Fibroblast of mammary gland (primary cell): ENCODE results near the gene IL15RA.

ENCODE experiments used
- DNase-seq: peaks from one replicate; pipeline ENCODE4 v3.0.0-alpha.2; 2010; ENCODE audit warnings: low read depth
- H3K4me3 ChIP-seq: 2 replicates; pipeline ENCODE4 v1.5.1; 2011; ENCODE audit warnings: low read depth, mild to moderate bottlenecking, low read length, moderate library complexity; ENCODE audit not compliant: control insufficient read depth
- TF ChIP-seq, protein P1 (sequence below): conservative IDR thresholded peaks from 2 replicates; pipeline ENCODE4 v1.5.1; 2011; ENCODE audit warnings: low read depth, low read length, inconsistent platforms; ENCODE audit not compliant: control insufficient read depth, insufficient read depth

The IL15RA gene

DNA sequence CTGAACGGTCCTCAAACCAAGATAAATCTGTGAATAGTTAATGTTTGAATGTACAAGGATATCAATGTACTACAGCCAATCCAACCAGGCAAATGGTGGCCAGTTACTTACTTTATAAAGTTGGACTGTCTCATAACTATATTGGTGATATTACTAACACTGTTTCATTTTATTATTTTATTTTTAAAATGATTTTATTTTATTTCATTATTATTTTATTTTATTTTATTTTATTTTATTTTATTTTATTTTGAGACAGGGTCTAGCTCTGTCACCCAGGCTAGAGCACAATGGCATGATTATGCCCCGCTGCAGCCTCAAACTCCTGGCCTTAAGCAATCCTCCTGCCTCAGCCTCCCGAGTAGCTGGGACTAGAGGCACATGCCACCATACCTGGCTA, 6.8 kb downstream of the IL15RA start:
- H3K4me3 ChIP-seq, result no peak overlapping the region
- DNase-seq, result no peak
- TF ChIP-seq, protein P1, sequence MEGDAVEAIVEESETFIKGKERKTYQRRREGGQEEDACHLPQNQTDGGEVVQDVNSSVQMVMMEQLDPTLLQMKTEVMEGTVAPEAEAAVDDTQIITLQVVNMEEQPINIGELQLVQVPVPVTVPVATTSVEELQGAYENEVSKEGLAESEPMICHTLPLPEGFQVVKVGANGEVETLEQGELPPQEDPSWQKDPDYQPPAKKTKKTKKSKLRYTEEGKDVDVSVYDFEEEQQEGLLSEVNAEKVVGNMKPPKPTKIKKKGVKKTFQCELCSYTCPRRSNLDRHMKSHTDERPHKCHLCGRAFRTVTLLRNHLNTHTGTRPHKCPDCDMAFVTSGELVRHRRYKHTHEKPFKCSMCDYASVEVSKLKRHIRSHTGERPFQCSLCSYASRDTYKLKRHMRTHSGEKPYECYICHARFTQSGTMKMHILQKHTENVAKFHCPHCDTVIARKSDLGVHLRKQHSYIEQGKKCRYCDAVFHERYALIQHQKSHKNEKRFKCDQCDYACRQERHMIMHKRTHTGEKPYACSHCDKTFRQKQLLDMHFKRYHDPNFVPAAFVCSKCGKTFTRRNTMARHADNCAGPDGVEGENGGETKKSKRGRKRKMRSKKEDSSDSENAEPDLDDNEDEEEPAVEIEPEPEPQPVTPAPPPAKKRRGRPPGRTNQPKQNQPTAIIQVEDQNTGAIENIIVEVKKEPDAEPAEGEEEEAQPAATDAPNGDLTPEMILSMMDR, result no peak

DNA sequence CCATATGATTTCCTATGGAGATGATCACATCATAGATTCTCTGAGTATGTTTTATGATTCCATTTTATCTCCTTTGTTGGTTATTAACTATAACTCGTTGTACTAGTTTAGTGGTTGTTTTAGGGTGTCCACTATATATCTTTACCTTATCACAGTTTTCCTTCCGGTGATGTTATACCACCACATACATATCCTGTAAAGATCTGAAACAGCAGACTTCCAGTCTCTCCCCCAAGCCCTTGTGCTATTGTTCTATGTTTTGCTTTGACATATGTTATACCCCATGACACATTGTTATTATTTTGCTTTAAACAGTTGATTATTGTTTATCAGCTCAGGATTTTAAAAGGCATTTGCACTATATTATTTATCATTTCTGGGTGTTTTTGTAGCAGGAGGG, 7.3 kb downstream of the IL15RA start:
- no peak overlapping the region for H3K4me3 ChIP-seq
- DNase-seq, result no peak
- TF ChIP-seq, protein P1, result no peak

DNA sequence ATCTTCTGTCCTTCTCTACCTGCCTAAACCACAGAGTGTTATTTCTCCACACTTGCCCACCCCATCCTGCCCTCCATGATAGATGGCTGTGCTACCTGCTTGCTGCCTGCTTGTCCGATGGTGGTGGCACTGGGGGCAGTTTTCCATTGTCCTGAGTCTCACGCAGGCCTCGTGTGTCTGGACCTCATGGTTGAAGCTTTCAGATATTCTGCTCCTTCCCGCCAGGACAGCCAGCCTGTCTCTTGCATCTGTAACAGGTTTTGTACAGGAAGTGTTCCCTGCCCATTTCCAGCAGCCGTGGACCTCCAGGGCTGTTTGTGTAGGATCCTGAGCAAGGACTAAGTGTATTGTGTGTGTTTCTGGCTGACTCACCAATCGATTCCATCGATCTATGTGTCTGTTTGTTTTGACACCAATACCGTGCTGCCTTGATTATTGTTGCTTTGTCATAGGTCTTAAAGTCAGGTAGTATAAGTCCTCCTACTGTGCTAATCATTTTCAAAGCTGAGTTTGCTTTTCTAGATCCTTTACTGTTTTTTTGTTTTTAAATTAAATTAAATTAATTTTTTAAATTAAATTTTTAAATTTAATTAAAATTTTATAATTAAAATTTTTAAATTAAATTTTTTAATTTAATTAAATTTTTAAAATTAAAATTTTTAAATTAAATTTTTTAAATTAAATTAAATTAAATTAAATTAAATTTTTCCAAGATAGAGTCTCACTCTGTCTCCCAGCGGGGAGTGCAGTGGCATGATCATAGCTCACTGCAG, 8.5 kb downstream of the IL15RA start:
- TF ChIP-seq, protein P1, result no peak
- H3K4me3 ChIP-seq, result no peak overlapping the region
- no peak for DNase-seq

DNA sequence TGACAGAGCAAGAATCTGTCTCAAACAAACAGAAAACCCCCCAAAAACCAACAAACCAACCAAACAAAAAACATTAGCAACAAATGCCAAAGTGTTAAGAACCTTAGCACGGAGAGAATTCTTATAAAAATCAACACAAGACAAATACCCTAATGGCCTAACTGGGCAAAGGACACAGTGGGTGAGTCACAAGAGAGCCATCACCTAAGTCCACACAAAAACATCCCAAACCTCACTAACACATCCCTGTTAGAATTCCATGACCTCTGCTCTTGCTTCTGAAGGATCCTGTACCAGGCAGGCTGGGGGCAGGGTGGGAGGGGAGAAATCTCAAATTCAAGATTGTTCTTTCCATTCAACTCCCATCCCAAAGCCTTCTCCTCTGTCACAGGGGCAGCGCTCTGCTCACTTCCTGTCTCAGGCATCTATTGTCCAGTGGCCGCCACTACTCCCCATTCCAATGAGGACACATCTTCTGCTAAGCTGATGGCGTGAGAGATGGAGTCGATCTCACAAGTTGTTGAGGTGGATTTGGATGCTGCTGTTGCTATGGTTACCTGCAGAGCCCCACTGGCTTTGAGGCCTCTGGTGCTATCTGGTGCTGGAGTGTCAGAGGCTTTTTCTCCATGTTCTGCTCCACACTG, 9.2 kb downstream of the IL15RA start:
- no peak for DNase-seq
- TF ChIP-seq, protein P1, result no peak
- no peak overlapping the region for H3K4me3 ChIP-seq

DNA sequence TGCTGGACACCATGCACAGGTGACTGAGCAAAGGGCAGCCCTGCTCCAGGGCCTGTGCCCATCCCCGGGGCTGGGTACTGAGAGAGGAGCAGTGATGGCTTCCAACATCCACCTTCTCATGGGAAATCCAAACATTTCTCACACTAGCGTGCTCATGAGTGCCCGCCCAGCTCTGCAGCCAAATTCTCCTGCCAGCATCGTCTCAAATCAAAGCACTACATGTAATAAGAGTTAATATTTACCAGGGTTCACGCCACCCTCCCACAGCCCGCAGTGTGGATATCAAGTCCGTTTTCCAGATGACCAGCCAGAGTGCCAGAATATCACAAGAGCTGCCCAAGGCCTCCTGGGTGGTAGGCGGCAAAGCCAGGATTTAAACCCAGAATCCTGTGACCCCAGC, 12.1 kb downstream of the IL15RA start:
- H3K4me3 ChIP-seq, result no peak overlapping the region
- TF ChIP-seq, protein P1, result no peak
- no peak for DNase-seq

DNA sequence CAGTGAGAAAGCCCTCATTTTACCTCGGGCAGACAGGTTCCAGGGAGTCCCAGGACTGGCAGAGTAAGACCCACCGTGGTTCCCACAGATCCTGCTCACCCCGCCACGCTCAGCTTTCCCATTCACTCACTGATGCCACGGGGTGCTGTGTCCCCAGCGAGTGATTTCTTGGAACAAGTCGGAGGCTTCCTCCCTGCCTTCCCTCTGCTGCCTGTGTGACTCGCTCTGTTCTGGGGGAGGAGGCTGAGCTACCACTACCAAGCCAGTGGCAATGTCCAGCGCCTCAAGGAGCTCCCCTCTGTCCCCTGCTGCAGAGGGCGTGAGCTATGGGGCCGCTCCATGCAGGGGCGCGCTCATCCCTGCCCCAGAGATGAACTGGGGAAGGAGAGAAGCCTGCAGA, 12.6 kb downstream of the IL15RA start:
- no peak for DNase-seq
- TF ChIP-seq, protein P1, result no peak
- no peak overlapping the region for H3K4me3 ChIP-seq
